ENCODE data around the gene RARB. TPM values are rescaled to one million over a fixed set of nuclear protein-coding genes. Genes with fewer than 3 reads are reported as not detected.
A peak's percentile ranks its signal among the peaks of the same experiment; 100 is the strongest.

RARB gene
- total RNA-seq, 2 donors from 2014 or later, result 15.2 to 22.8 TPM

DNA sequence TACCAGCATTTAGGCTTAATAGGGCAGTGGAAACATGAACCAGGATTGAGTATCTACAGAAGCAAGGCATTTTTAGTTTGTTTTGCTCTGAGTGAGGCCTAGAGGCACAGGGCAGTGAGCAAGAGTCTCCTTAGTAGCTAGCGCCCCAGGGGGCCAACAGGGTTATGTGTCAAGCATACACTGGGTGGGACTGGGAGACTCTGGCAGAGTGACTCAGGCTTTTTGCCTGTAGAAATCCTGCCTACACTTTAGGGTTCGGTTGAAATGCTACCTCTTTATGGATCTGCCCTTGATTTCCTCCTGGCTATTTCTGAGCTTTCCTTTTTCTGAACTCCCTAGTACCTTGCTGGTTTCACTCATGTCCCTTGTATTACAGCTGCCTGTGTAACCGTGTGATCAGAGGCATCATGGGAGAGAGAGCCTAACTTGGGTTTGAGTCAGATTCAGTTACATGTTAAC lies 164.5 kb downstream of the RARB start:
- Histone ChIP-seq H3K4me3 (no peak overlapping the region), H3K27me3 (no peaks in the 10 kb centered on the region), H3K36me3 (peaks cover 13% of the 10 kb centered on the region), H3K4me1 (peaks cover 0 to 60% of the 10 kb centered on the region in 2 donors), H3K9me3 (no peaks in the 10 kb centered on the region), H3K27ac (peak overlapping the region; percentile 47 to 84)
- TF ChIP-seq, protein P1, sequence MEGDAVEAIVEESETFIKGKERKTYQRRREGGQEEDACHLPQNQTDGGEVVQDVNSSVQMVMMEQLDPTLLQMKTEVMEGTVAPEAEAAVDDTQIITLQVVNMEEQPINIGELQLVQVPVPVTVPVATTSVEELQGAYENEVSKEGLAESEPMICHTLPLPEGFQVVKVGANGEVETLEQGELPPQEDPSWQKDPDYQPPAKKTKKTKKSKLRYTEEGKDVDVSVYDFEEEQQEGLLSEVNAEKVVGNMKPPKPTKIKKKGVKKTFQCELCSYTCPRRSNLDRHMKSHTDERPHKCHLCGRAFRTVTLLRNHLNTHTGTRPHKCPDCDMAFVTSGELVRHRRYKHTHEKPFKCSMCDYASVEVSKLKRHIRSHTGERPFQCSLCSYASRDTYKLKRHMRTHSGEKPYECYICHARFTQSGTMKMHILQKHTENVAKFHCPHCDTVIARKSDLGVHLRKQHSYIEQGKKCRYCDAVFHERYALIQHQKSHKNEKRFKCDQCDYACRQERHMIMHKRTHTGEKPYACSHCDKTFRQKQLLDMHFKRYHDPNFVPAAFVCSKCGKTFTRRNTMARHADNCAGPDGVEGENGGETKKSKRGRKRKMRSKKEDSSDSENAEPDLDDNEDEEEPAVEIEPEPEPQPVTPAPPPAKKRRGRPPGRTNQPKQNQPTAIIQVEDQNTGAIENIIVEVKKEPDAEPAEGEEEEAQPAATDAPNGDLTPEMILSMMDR (IDR thresholded peaks at IDR 0.05), result peak in 1 of 2 donors; percentile 44
- DNase-seq (ENCODE audit: low spot score), result peak; percentile 84

DNA sequence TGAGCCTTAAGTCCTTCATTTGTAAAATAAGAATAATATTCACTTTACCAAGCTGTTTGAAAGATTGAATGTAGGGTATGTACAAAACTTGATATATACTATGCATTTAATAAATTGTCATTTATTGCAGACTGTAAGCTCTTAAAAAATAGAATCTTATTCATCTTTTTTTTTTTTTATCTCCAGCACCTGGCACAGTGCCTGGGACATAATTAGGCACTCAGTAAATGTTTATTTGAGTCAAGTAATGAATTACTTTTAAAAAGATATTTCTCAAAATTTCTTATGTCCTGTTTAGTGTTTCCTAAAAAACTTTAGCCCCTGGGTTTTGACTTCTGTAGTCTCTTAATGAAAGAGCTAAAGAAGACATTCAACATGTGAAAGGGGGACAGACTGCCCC lies 164.9 kb downstream of the RARB start:
- Histone ChIP-seq H3K27ac (peak overlapping the region; percentile 47 to 84), H3K4me1 (peaks cover 0 to 60% of the 10 kb centered on the region in 2 donors), H3K9me3 (no peaks in the 10 kb centered on the region), H3K36me3 (peaks cover 17% of the 10 kb centered on the region), H3K4me3 (no peak overlapping the region), H3K27me3 (no peaks in the 10 kb centered on the region)
- no peak for DNase-seq (ENCODE audit: low spot score)
- TF ChIP-seq, protein P1 (IDR thresholded peaks at IDR 0.05), result no peak

DNA sequence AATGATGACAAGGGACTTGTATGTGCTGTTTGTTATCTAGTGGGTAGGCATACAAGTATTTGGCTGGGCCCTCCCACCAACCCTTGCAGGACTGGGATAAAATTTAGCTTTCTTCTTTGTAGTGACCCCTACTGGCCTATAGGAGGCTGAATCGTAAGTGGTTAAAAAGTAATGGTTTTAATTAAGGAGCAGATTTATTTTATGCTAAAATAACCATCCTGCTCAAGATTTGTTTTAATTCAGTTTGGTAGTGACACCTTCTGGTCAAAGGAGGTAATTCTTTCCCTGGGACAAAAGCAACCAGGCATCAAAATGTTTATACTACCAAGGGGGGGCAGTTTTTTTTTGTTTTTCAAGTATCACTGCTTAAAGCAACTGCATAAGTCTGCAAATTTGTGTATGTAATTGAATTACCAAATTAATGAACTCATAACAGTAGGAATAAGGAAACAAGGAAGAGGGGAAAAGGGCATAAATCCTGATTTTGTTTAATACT lies 166.0 kb downstream of the RARB start:
- Histone ChIP-seq H3K27ac (peak overlapping the region; percentile 47 to 84), H3K9me3 (no peaks in the 10 kb centered on the region), H3K27me3 (no peaks in the 10 kb centered on the region), H3K4me3 (no peak overlapping the region), H3K36me3 (peaks cover 28% of the 10 kb centered on the region), H3K4me1 (peaks cover 0 to 50% of the 10 kb centered on the region in 2 donors)
- DNase-seq (ENCODE audit: low spot score), result peak; percentile 58
- TF ChIP-seq, protein P1 (IDR thresholded peaks at IDR 0.05), result peak; percentile 78 to 93

DNA sequence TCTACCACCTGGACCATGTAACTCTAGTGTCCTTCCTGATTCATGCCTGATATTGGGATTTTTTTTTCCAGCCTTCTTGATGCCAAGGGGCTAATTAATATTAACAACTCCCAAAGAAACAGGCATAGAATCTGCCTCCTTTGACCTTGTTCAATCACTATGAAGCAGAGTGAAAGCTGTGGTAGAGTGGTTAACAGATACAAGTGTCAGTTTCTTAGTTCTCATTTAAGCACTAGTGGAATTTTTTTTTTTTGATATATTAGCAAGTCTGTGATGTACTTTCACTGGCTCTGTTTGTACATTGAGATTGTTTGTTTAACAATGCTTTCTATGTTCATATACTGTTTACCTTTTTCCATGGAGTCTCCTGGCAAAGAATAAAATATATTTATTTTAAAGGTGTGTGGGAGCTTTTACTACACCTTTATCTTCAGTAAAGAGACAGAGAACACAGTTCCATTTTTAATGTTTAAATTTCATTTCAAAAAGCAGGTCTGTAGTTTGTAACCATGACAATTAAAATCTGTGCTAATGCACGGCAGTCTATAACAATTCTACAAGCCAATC lies 169.6 kb downstream of the RARB start:
- no peak for DNase-seq (ENCODE audit: low spot score)
- TF ChIP-seq, protein P1 (IDR thresholded peaks at IDR 0.05), result no peak
- Histone ChIP-seq H3K27me3 (no peaks in the 10 kb centered on the region), H3K9me3 (no peaks in the 10 kb centered on the region), H3K4me1 (peaks cover 0 to 17% of the 10 kb centered on the region in 2 donors), H3K4me3 (no peak overlapping the region), H3K36me3 (peaks cover 33% of the 10 kb centered on the region), H3K27ac (no peak overlapping the region)

DNA sequence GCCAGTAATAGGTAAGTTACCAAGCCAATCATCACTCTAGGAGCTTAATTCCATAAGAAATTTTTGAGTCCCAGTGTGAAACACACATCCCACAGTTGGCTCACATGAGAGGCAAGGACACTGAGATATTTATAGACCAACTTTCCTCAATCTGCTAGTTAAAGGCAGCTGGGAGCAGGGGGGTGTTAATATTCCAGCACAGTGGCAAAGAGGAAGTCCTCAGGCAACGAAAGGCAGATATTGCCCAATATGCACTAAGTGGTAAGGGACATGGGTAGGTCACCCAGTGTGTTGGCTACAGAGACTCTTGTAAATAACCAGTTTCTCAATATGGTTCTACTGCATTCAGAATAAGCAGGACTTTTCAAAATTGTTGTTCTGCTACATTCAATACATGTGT lies 175.6 kb downstream of the RARB start:
- H3K9me3 ChIP-seq, result no peaks in the 10 kb centered on the region
- no peak overlapping the region for H3K4me3 ChIP-seq
- DNase-seq (ENCODE audit: low spot score), result no peak
- H3K4me1 ChIP-seq, result peaks cover 0 to 14% of the 10 kb centered on the region in 2 donors
- H3K27ac ChIP-seq, result peak overlapping the region; percentile 57 to 74
- no peaks in the 10 kb centered on the region for H3K27me3 ChIP-seq
- TF ChIP-seq, protein P1 (IDR thresholded peaks at IDR 0.05), result no peak
- peaks cover 40% of the 10 kb centered on the region for H3K36me3 ChIP-seq
